Ishikawa (cell line): ENCODE measurements around the gene ALOX5AP.

ENCODE experiments used
- CEBPB ChIP-seq: IDR thresholded peaks from 2 replicates; pipeline ENCODE4 v1.6.1; 2012
- CREB1 ChIP-seq: IDR thresholded peaks from 2 replicates; pipeline ENCODE4 v1.6.1; 2012; ENCODE audit warnings: low read depth
- EGR1 ChIP-seq: IDR thresholded peaks from 2 replicates; pipeline ENCODE4 v1.6.1; 2012
- EP300 ChIP-seq: IDR thresholded peaks from 2 replicates; pipeline ENCODE4 v1.6.1; 2012; ENCODE audit warnings: borderline replicate concordance
- FOXM1 ChIP-seq: IDR thresholded peaks from 2 replicates; pipeline ENCODE4 v1.6.1; 2012; ENCODE audit warnings: low read depth, borderline replicate concordance
- MAX ChIP-seq: IDR thresholded peaks from 2 replicates; pipeline ENCODE4 v1.6.1; 2012
- NFIC ChIP-seq: IDR thresholded peaks from 2 replicates; pipeline ENCODE4 v1.6.1; 2012
- RAD21 ChIP-seq: IDR thresholded peaks from 2 replicates; pipeline ENCODE4 v1.6.1; 2012; ENCODE audit warnings: low read depth
- REST ChIP-seq: IDR thresholded peaks from 2 replicates; pipeline ENCODE4 v1.6.1; 2012; ENCODE audit warnings: low read depth, mild to moderate bottlenecking
- TAF1 ChIP-seq: IDR thresholded peaks from 2 replicates; pipeline ENCODE4 v1.6.1; 2012; ENCODE audit warnings: low read depth, mild to moderate bottlenecking
- TCF12 ChIP-seq: IDR thresholded peaks from 2 replicates; pipeline ENCODE4 v1.6.1; 2012; ENCODE audit warnings: low read depth
- TEAD4 ChIP-seq: IDR thresholded peaks from 2 replicates; pipeline ENCODE4 v1.6.1; 2012
- USF1 ChIP-seq: IDR thresholded peaks from 2 replicates; pipeline ENCODE4 v1.6.1; 2012
- YY1 ChIP-seq: IDR thresholded peaks from 2 replicates; pipeline ENCODE4 v1.6.1; 2012; ENCODE audit warnings: low read depth
- ZBTB7A ChIP-seq: IDR thresholded peaks from 2 replicates; pipeline ENCODE4 v1.6.1; 2012; ENCODE audit warnings: low read depth

ALOX5AP gene

GRCh38 chr13:30700364-30700763 is 35.0 kb upstream of the ALOX5AP start:
- TF ChIP-seq YY1 (no peak), CEBPB (no peak), MAX (no peak), TCF12 (no peak), CREB1 (no peak)

- TF ChIP-seq TEAD4 (no peak), RAD21 (no peak), USF1 (no peak), EP300 (no peak), EGR1 (no peak), ZBTB7A (no peak), TAF1 (no peak), FOXM1 (no peak), TCF12 (no peak), NFIC (no peak), MAX (no peak), CEBPB (no peak), YY1 (no peak), REST (no peak), CREB1 (no peak)
Measured at GRCh38 chr13:30702006-30702405, 33.3 kb upstream of the ALOX5AP start.

GRCh38 chr13:30704596-30704995 is 30.7 kb upstream of the ALOX5AP start:
- TF ChIP-seq MAX (no peak), YY1 (no peak), TAF1 (no peak), USF1 (no peak), TEAD4 (no peak), EP300 (no peak), EGR1 (no peak), ZBTB7A (no peak), NFIC (no peak), TCF12 (no peak)

GRCh38 chr13:30705680-30706079 is 29.7 kb upstream of the ALOX5AP start:
- no peak for TF ChIP-seq CEBPB
- TF ChIP-seq TAF1 = no peak
- no peak for TF ChIP-seq NFIC
- no peak for TF ChIP-seq REST
- TF ChIP-seq TCF12 = no peak
- TF ChIP-seq CREB1 = no peak
- no peak for TF ChIP-seq TEAD4
- no peak for TF ChIP-seq YY1
- TF ChIP-seq FOXM1 = no peak
- TF ChIP-seq MAX = no peak
- TF ChIP-seq ZBTB7A = no peak
- no peak for TF ChIP-seq RAD21
- TF ChIP-seq USF1 = no peak
- TF ChIP-seq EP300 = no peak
- no peak for TF ChIP-seq EGR1

- TF ChIP-seq TCF12 (no peak), TAF1 (no peak), EP300 (no peak), YY1 (no peak), TEAD4 (no peak), ZBTB7A (no peak), REST (no peak)
Measured at GRCh38 chr13:30708541-30708940, 26.8 kb upstream of the ALOX5AP start.
